Rectal smooth muscle tissue (tissue), 1 donor: ENCODE measurements around the gene OPCML.

Source experiments
- H3K27ac ChIP-seq: one replicate; pipeline ENCODE4 v1.7.0; 2013; ENCODE audit warnings: low read depth, low read length, inconsistent platforms
- H3K27me3 ChIP-seq: one replicate; pipeline ENCODE4 v1.7.0; 2013; ENCODE audit warnings: low read length; ENCODE audit not compliant: control insufficient read depth, insufficient read depth
- H3K36me3 ChIP-seq: one replicate; pipeline ENCODE4 v1.7.0; 2013; ENCODE audit warnings: low read length; ENCODE audit not compliant: control insufficient read depth, insufficient read depth
- H3K4me1 ChIP-seq: one replicate; pipeline ENCODE4 v1.7.0; 2013; ENCODE audit warnings: low read length; ENCODE audit not compliant: control insufficient read depth, insufficient read depth
- H3K4me3 ChIP-seq: one replicate; pipeline ENCODE4 v1.7.0; 2013; ENCODE audit warnings: low read length
- H3K9ac ChIP-seq: one replicate; pipeline ENCODE4 v1.7.0; 2013; ENCODE audit warnings: low read length

OPCML gene

GRCh38 chr11:133047036-133047770 lies 485.1 kb downstream of the OPCML start:
- Histone ChIP-seq H3K36me3 (no peaks in the 10 kb centered on the region), H3K27me3 (no peaks in the 10 kb centered on the region), H3K27ac (no peak overlapping the region), H3K4me1 (no peaks in the 10 kb centered on the region), H3K4me3 (no peak overlapping the region), H3K9ac (no peak overlapping the region)

GRCh38 chr11:133046252-133046651 lies 486.0 kb downstream of the OPCML start:
- H3K4me1 ChIP-seq, result no peaks in the 10 kb centered on the region
- no peak overlapping the region for H3K9ac ChIP-seq
- no peak overlapping the region for H3K4me3 ChIP-seq
- no peaks in the 10 kb centered on the region for H3K27me3 ChIP-seq
- H3K27ac ChIP-seq, result no peak overlapping the region
- H3K36me3 ChIP-seq, result no peaks in the 10 kb centered on the region

GRCh38 chr11:133041928-133042882 lies 490.1 kb downstream of the OPCML start:
- no peak overlapping the region for H3K4me3 ChIP-seq
- H3K27ac ChIP-seq, result no peak overlapping the region
- no peak overlapping the region for H3K9ac ChIP-seq
- H3K4me1 ChIP-seq, result no peaks in the 10 kb centered on the region
- no peaks in the 10 kb centered on the region for H3K27me3 ChIP-seq
- H3K36me3 ChIP-seq, result no peaks in the 10 kb centered on the region

- H3K9ac ChIP-seq, result no peak overlapping the region
- no peaks in the 10 kb centered on the region for H3K4me1 ChIP-seq
- H3K27me3 ChIP-seq, result no peaks in the 10 kb centered on the region
- H3K4me3 ChIP-seq, result no peak overlapping the region
- no peak overlapping the region for H3K27ac ChIP-seq
- no peaks in the 10 kb centered on the region for H3K36me3 ChIP-seq
Observed at GRCh38 chr11:133041181-133041580, 491.1 kb downstream of the OPCML start.

- Histone ChIP-seq H3K4me3 (no peak overlapping the region), H3K27me3 (no peaks in the 10 kb centered on the region), H3K4me1 (no peaks in the 10 kb centered on the region), H3K27ac (no peak overlapping the region), H3K9ac (no peak overlapping the region), H3K36me3 (no peaks in the 10 kb centered on the region)
Observed at GRCh38 chr11:133040289-133040900, 491.9 kb downstream of the OPCML start.

GRCh38 chr11:133038850-133039249 lies 493.5 kb downstream of the OPCML start:
- Histone ChIP-seq H3K4me1 (no peaks in the 10 kb centered on the region), H3K27me3 (no peaks in the 10 kb centered on the region), H3K27ac (no peak overlapping the region), H3K4me3 (no peak overlapping the region), H3K36me3 (no peaks in the 10 kb centered on the region), H3K9ac (no peak overlapping the region)

- no peak overlapping the region for H3K9ac ChIP-seq
- no peaks in the 10 kb centered on the region for H3K27me3 ChIP-seq
- H3K4me1 ChIP-seq, result no peaks in the 10 kb centered on the region
- no peak overlapping the region for H3K4me3 ChIP-seq
- H3K27ac ChIP-seq, result no peak overlapping the region
- H3K36me3 ChIP-seq, result no peaks in the 10 kb centered on the region
Observed at GRCh38 chr11:133034929-133035328, 497.4 kb downstream of the OPCML start.

GRCh38 chr11:133029107-133029506 lies 503.2 kb downstream of the OPCML start:
- H3K27ac ChIP-seq, result no peak overlapping the region
- H3K9ac ChIP-seq, result no peak overlapping the region
- no peaks in the 10 kb centered on the region for H3K27me3 ChIP-seq
- no peaks in the 10 kb centered on the region for H3K4me1 ChIP-seq
- H3K36me3 ChIP-seq, result no peaks in the 10 kb centered on the region
- no peak overlapping the region for H3K4me3 ChIP-seq

GRCh38 chr11:133026952-133027351 lies 505.3 kb downstream of the OPCML start:
- Histone ChIP-seq H3K27ac (no peak overlapping the region), H3K4me1 (no peaks in the 10 kb centered on the region), H3K4me3 (no peak overlapping the region), H3K36me3 (no peaks in the 10 kb centered on the region), H3K27me3 (no peaks in the 10 kb centered on the region), H3K9ac (no peak overlapping the region)

- no peaks in the 10 kb centered on the region for H3K27me3 ChIP-seq
- H3K4me1 ChIP-seq, result no peaks in the 10 kb centered on the region
- H3K36me3 ChIP-seq, result no peaks in the 10 kb centered on the region
- no peak overlapping the region for H3K9ac ChIP-seq
- H3K27ac ChIP-seq, result no peak overlapping the region
- no peak overlapping the region for H3K4me3 ChIP-seq
Observed at GRCh38 chr11:133024301-133024700, 508.0 kb downstream of the OPCML start.

GRCh38 chr11:133023232-133023631 lies 509.1 kb downstream of the OPCML start:
- no peaks in the 10 kb centered on the region for H3K27me3 ChIP-seq
- H3K4me1 ChIP-seq, result no peaks in the 10 kb centered on the region
- H3K4me3 ChIP-seq, result no peak overlapping the region
- no peaks in the 10 kb centered on the region for H3K36me3 ChIP-seq
- H3K27ac ChIP-seq, result no peak overlapping the region
- H3K9ac ChIP-seq, result no peak overlapping the region

- H3K36me3 ChIP-seq, result no peaks in the 10 kb centered on the region
- no peak overlapping the region for H3K9ac ChIP-seq
- H3K4me1 ChIP-seq, result no peaks in the 10 kb centered on the region
- H3K4me3 ChIP-seq, result no peak overlapping the region
- no peaks in the 10 kb centered on the region for H3K27me3 ChIP-seq
- no peak overlapping the region for H3K27ac ChIP-seq
Observed at GRCh38 chr11:133021553-133021952, 510.7 kb downstream of the OPCML start.
